Effector memory CD8-positive, alpha-beta T cell (primary cell): ENCODE data around the gene C6orf58.

ENCODE experiments used
- ATAC-seq: fragments of 150-1000 bp; cut with Tn5 transposase; replicated peaks from 2 replicates; pipeline ENCODE4 v1.10.0; 2021; ENCODE audit warnings: mild to moderate bottlenecking, moderate library complexity
- DNase-seq, 3 experiments: peaks; one replicate each; pipeline ENCODE4 v3.0.0; 2021
- H3K27ac Mint-ChIP-seq, 2 donors: one replicate each; pipeline ENCODE4 v1.8.0; 2022; ENCODE audit warnings: mild to moderate bottlenecking in 2 of 2, mixed read lengths in 2 of 2, moderate library complexity in 2 of 2
- H3K27me3 Mint-ChIP-seq, 2 donors: one replicate each; pipeline ENCODE4 v1.8.0; 2022; ENCODE audit warnings: mixed read lengths in 2 of 2
- H3K36me3 Mint-ChIP-seq: one replicate; pipeline ENCODE4 v1.8.0; 2022; ENCODE audit warnings: mild to moderate bottlenecking, moderate library complexity, mixed read lengths; ENCODE audit not compliant: insufficient read depth
- H3K4me1 Mint-ChIP-seq, 2 donors: one replicate each; pipeline ENCODE4 v1.8.0; 2022; ENCODE audit warnings: low read depth in 2 of 2, mixed read lengths in 2 of 2
- H3K4me3 Mint-ChIP-seq, 2 donors: one replicate each; pipeline ENCODE4 v1.8.0; 2022; ENCODE audit warnings: mild to moderate bottlenecking in 2 of 2, mixed read lengths in 2 of 2, moderate library complexity in 2 of 2
- H3K9me3 Mint-ChIP-seq, 2 donors: one replicate each; pipeline ENCODE4 v1.8.0; 2022; ENCODE audit warnings: mixed read lengths in 2 of 2

Gene C6orf58

GRCh38 chr6:127630800-127631199, 53.8 kb downstream of the C6orf58 start:
- no peak for DNase-seq
- no peak for ATAC-seq
- Mint-ChIP-seq H3K4me1 (no peaks in the 10 kb centered on the region), H3K36me3 (no peaks in the 10 kb centered on the region), H3K4me3 (no peak overlapping the region), H3K9me3 (no peaks in the 10 kb centered on the region), H3K27me3 (no peaks in the 10 kb centered on the region), H3K27ac (no peak overlapping the region)

DNA sequence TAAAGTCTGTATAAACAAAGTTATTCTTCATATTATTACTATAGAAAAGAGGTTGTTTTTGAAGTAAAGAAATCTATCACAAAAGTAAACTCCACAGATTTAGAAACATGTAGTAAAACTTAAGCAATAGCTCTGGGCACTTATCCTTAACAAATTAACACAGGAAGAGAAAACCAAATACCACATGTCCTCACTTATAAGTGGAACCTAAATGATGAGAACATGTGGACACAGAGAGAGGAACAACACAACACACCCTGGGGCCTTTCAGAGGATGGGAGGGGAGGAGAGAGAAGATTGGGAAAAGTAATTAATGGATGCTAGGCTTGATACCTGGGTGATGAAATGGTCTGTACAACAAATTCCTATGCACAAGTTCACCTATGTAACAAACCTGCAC, 57.2 kb downstream of the C6orf58 start:
- ATAC-seq (no peak), DNase-seq (no peak)
- Mint-ChIP-seq H3K9me3 (no peaks in the 10 kb centered on the region), H3K27me3 (no peaks in the 10 kb centered on the region), H3K27ac (no peak overlapping the region), H3K4me1 (no peaks in the 10 kb centered on the region), H3K36me3 (no peaks in the 10 kb centered on the region), H3K4me3 (no peak overlapping the region)

- Mint-ChIP-seq H3K27ac (no peak overlapping the region), H3K36me3 (no peaks in the 10 kb centered on the region), H3K27me3 (no peaks in the 10 kb centered on the region), H3K4me3 (no peak overlapping the region), H3K9me3 (no peaks in the 10 kb centered on the region), H3K4me1 (no peaks in the 10 kb centered on the region)
- ATAC-seq (no peak), DNase-seq (no peak)
These were observed 58.1 kb downstream of the C6orf58 start for GRCh38 chr6:127635091-127635490.

- no peak overlapping the region for H3K4me3 Mint-ChIP-seq
- no peak for DNase-seq
- no peak for ATAC-seq
- no peaks in the 10 kb centered on the region for H3K36me3 Mint-ChIP-seq
- H3K27me3 Mint-ChIP-seq: peaks cover 0 to 9% of the 10 kb centered on the region in 2 donors
- H3K4me1 Mint-ChIP-seq: no peaks in the 10 kb centered on the region
- no peak overlapping the region for H3K27ac Mint-ChIP-seq
- no peaks in the 10 kb centered on the region for H3K9me3 Mint-ChIP-seq
These were observed 60.9 kb downstream of the C6orf58 start for GRCh38 chr6:127637830-127638409.
